Measurements from ENCODE around the gene CFAP99.

Gene CFAP99

DNA sequence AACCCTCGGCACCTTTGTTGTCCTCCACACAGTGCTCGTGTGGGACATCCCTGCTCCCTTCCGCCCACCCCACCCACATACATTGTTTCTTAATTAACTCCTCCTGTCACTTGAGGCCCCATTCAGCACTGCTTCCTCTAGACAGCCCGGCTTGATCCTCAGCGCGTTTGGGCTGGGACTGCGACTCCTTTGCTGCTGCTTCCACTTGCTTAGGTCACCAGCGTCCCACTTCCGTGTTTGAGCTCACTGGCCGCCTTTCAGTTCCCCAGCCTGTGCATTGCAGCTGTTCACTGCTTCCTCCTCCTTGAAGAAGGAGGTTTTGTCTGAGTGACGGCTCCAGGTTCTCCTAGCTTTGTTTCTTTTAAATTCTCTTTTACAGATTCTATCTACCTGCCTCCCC, 66.2 kb downstream of the CFAP99 start:
- TF ChIP-seq CTCF (conservative IDR thresholded peaks at IDR 0.05; ENCODE audit: control insufficient read depth, insufficient read depth, low read depth, low read length): no peak
- no peak overlapping the region for H3K4me3 ChIP-seq (ENCODE audit: control insufficient read depth, low read depth, low read length)
- DNase-seq (ENCODE audit: low read depth): peak; percentile 49

- DNase-seq (ENCODE audit: low read depth): no peak
- TF ChIP-seq CTCF (conservative IDR thresholded peaks at IDR 0.05; ENCODE audit: control insufficient read depth, insufficient read depth, low read depth, low read length): no peak
- no peak overlapping the region for H3K4me3 ChIP-seq (ENCODE audit: control insufficient read depth, low read depth, low read length)
Observed at GRCh38 chr4:2485956-2486355, 67.2 kb downstream of the CFAP99 start.

- no peak for TF ChIP-seq CTCF (conservative IDR thresholded peaks at IDR 0.05; ENCODE audit: control insufficient read depth, insufficient read depth, low read depth, low read length)
- no peak overlapping the region for H3K4me3 ChIP-seq (ENCODE audit: control insufficient read depth, low read depth, low read length)
- no peak for DNase-seq (ENCODE audit: low read depth)
Observed at GRCh38 chr4:2486981-2487380, 68.2 kb downstream of the CFAP99 start.

DNA sequence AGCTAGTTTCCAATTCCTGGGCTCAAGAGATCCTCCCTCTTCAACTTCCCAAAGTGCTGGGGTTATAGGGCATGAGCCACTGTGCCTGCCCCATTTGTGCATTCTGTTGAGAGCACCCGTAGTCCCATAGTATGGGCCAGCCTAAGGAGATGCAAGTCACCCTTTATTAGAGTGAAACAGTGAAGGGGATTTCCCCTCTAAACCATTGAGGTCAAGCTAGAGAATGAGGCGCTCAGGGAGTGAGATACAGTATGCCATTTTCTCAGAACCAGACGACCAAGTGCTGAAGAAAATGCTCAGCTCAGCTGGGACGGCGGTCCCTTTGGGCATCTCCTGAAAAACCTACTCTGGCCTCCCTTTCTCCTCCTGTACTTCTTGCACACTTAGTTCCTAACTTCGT, 68.9 kb downstream of the CFAP99 start:
- H3K4me3 ChIP-seq (ENCODE audit: control insufficient read depth, low read depth, low read length): no peak overlapping the region
- no peak for DNase-seq (ENCODE audit: low read depth)
- TF ChIP-seq CTCF (conservative IDR thresholded peaks at IDR 0.05; ENCODE audit: control insufficient read depth, insufficient read depth, low read depth, low read length): no peak

- no peak for DNase-seq (ENCODE audit: low read depth)
- TF ChIP-seq CTCF (conservative IDR thresholded peaks at IDR 0.05; ENCODE audit: control insufficient read depth, insufficient read depth, low read depth, low read length): no peak
- no peak overlapping the region for H3K4me3 ChIP-seq (ENCODE audit: control insufficient read depth, low read depth, low read length)
Observed at GRCh38 chr4:2489081-2489805, 70.5 kb downstream of the CFAP99 start.

DNA sequence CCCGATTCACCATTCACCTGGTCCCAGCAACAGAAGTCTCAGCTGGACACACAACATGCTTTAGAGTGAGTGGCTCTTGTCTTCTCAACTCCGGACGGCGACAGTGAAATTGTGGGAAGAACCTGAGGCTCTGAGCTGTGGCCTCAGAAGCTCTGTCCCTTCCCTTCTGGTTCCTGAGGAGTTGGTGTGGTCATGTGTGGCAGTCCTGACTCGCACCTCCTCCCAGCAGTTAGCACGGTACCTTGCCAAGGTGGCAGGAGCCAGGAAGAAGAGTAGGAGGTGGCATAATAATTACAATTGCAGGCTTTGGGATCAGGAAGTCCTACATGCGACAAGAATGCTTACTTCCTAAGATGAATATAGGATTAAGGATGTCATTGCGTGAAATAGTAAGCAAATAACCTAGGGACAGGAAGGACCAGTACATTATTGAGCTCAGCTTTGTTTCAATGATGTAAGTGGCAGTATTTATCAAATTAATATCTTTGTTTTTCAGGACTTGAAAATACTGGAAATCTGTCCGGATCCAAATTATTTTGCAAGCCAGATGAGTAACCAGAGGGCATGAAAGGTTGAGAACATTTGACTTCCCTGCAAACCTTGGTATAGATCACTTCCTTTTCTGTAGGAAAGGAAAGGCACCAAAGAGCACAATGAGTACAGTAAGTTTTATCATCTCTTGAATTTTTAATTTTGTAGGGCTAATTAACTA, 71.2 kb downstream of the CFAP99 start:
- TF ChIP-seq CTCF (conservative IDR thresholded peaks at IDR 0.05; ENCODE audit: control insufficient read depth, insufficient read depth, low read depth, low read length): no peak
- peak; percentile 76 for DNase-seq (ENCODE audit: low read depth)
- no peak overlapping the region for H3K4me3 ChIP-seq (ENCODE audit: control insufficient read depth, low read depth, low read length)

Data from fibroblast of mammary gland (primary cell).